ENCODE results near the gene CLTCL1.
"Not testable (repeated sequence)": the region's sequence is repeated elsewhere in the genome, so short reads cannot be mapped to it uniquely, and the experiment has no call there.

CLTCL1 gene

GRCh38 chr22:19321757-19322156 is 30.2 kb upstream of the CLTCL1 start:
- Histone ChIP-seq H3K9ac (ENCODE audit: low read length in 2 of 2) (no peak overlapping the region), H3K4me1 (ENCODE audit: control insufficient read depth, insufficient read depth, low read length) (no peaks in the 10 kb centered on the region), H3K27me3 (ENCODE audit: control insufficient read depth in 1 of 2, insufficient read depth in 2 of 2, low read length in 2 of 2) (no peaks in the 10 kb centered on the region), H3K9me3 (ENCODE audit: control insufficient read depth in 2 of 2, low read length in 2 of 2) (peaks cover 0 to 3% of the 10 kb centered on the region in 2 donors), H3K4me3 (ENCODE audit: low read length in 2 of 2) (no peak overlapping the region), H3K36me3 (ENCODE audit: control insufficient read depth in 2 of 2, insufficient read depth in 2 of 2, low read length in 2 of 2) (no peaks in the 10 kb centered on the region), H3K27ac (ENCODE audit: low read length) (no peak overlapping the region)

- H3K36me3 ChIP-seq (ENCODE audit: control insufficient read depth in 2 of 2, insufficient read depth in 2 of 2, low read length in 2 of 2); H3K9ac ChIP-seq (ENCODE audit: low read length in 2 of 2); H3K27me3 ChIP-seq (ENCODE audit: control insufficient read depth in 1 of 2, insufficient read depth in 2 of 2, low read length in 2 of 2); H3K27ac ChIP-seq (ENCODE audit: low read length); H3K4me1 ChIP-seq (ENCODE audit: control insufficient read depth, insufficient read depth, low read length); H3K9me3 ChIP-seq (ENCODE audit: control insufficient read depth in 2 of 2, low read length in 2 of 2); H3K4me3 ChIP-seq (ENCODE audit: low read length in 2 of 2): not testable (repeated sequence)
These were observed 28.6 kb upstream of the CLTCL1 start for GRCh38 chr22:19320136-19320535.

GRCh38 chr22:19319281-19319680 is 27.8 kb upstream of the CLTCL1 start:
- peaks cover 0 to 3% of the 10 kb centered on the region in 2 donors for H3K9me3 ChIP-seq (ENCODE audit: control insufficient read depth in 2 of 2, low read length in 2 of 2)
- no peak overlapping the region for H3K27ac ChIP-seq (ENCODE audit: low read length)
- H3K9ac ChIP-seq (ENCODE audit: low read length in 2 of 2), result no peak overlapping the region
- no peaks in the 10 kb centered on the region for H3K4me1 ChIP-seq (ENCODE audit: control insufficient read depth, insufficient read depth, low read length)
- H3K27me3 ChIP-seq (ENCODE audit: control insufficient read depth in 1 of 2, insufficient read depth in 2 of 2, low read length in 2 of 2), result no peaks in the 10 kb centered on the region
- no peaks in the 10 kb centered on the region for H3K36me3 ChIP-seq (ENCODE audit: control insufficient read depth in 2 of 2, insufficient read depth in 2 of 2, low read length in 2 of 2)
- H3K4me3 ChIP-seq (ENCODE audit: low read length in 2 of 2), result no peak overlapping the region

- Histone ChIP-seq H3K4me1 (ENCODE audit: control insufficient read depth, insufficient read depth, low read length) (no peaks in the 10 kb centered on the region), H3K9me3 (ENCODE audit: control insufficient read depth in 2 of 2, low read length in 2 of 2) (peaks cover 0 to 3% of the 10 kb centered on the region in 2 donors), H3K9ac (ENCODE audit: low read length in 2 of 2) (no peak overlapping the region)
These were observed 26.3 kb upstream of the CLTCL1 start for GRCh38 chr22:19317865-19318264.

GRCh38 chr22:19307872-19308271 is 16.4 kb upstream of the CLTCL1 start:
- H3K27ac ChIP-seq (ENCODE audit: low read length), result no peak overlapping the region
- no peak overlapping the region for H3K9ac ChIP-seq (ENCODE audit: low read length in 2 of 2)
- no peak overlapping the region for H3K4me3 ChIP-seq (ENCODE audit: low read length in 2 of 2)
- no peaks in the 10 kb centered on the region for H3K27me3 ChIP-seq (ENCODE audit: control insufficient read depth in 1 of 2, insufficient read depth in 2 of 2, low read length in 2 of 2)
- H3K4me1 ChIP-seq (ENCODE audit: control insufficient read depth, insufficient read depth, low read length), result no peaks in the 10 kb centered on the region
- H3K9me3 ChIP-seq (ENCODE audit: control insufficient read depth in 2 of 2, low read length in 2 of 2), result no peaks in the 10 kb centered on the region
- no peaks in the 10 kb centered on the region for H3K36me3 ChIP-seq (ENCODE audit: control insufficient read depth in 2 of 2, insufficient read depth in 2 of 2, low read length in 2 of 2)

More at GRCh38 chr22:19317865-19318264, 26.3 kb upstream of the CLTCL1 start:
- no peaks in the 10 kb centered on the region for H3K27me3 ChIP-seq (ENCODE audit: control insufficient read depth in 1 of 2, insufficient read depth in 2 of 2, low read length in 2 of 2)
- H3K27ac ChIP-seq (ENCODE audit: low read length), result no peak overlapping the region
- H3K4me3 ChIP-seq (ENCODE audit: low read length in 2 of 2), result no peak overlapping the region
- no peaks in the 10 kb centered on the region for H3K36me3 ChIP-seq (ENCODE audit: control insufficient read depth in 2 of 2, insufficient read depth in 2 of 2, low read length in 2 of 2)

GRCh38 chr22:19306535-19306934 is 15.0 kb upstream of the CLTCL1 start:
- not testable (repeated sequence) for H3K9ac ChIP-seq (ENCODE audit: low read length in 2 of 2); H3K27ac ChIP-seq (ENCODE audit: low read length); H3K27me3 ChIP-seq (ENCODE audit: control insufficient read depth in 1 of 2, insufficient read depth in 2 of 2, low read length in 2 of 2); H3K9me3 ChIP-seq (ENCODE audit: control insufficient read depth in 2 of 2, low read length in 2 of 2); H3K4me1 ChIP-seq (ENCODE audit: control insufficient read depth, insufficient read depth, low read length); H3K4me3 ChIP-seq (ENCODE audit: low read length in 2 of 2); H3K36me3 ChIP-seq (ENCODE audit: control insufficient read depth in 2 of 2, insufficient read depth in 2 of 2, low read length in 2 of 2)

- H3K4me3 ChIP-seq (ENCODE audit: low read length in 2 of 2), result no peak overlapping the region
- no peak overlapping the region for H3K9ac ChIP-seq (ENCODE audit: low read length in 2 of 2)
- H3K4me1 ChIP-seq (ENCODE audit: control insufficient read depth, insufficient read depth, low read length), result no peaks in the 10 kb centered on the region
- no peaks in the 10 kb centered on the region for H3K27me3 ChIP-seq (ENCODE audit: control insufficient read depth in 1 of 2, insufficient read depth in 2 of 2, low read length in 2 of 2)
- H3K36me3 ChIP-seq (ENCODE audit: control insufficient read depth in 2 of 2, insufficient read depth in 2 of 2, low read length in 2 of 2), result no peaks in the 10 kb centered on the region
- no peaks in the 10 kb centered on the region for H3K9me3 ChIP-seq (ENCODE audit: control insufficient read depth in 2 of 2, low read length in 2 of 2)
- no peak overlapping the region for H3K27ac ChIP-seq (ENCODE audit: low read length)
These were observed 13.0 kb upstream of the CLTCL1 start for GRCh38 chr22:19304547-19304946.

GRCh38 chr22:19303785-19304184 is 12.3 kb upstream of the CLTCL1 start:
- Histone ChIP-seq H3K36me3 (ENCODE audit: control insufficient read depth in 2 of 2, insufficient read depth in 2 of 2, low read length in 2 of 2) (no peaks in the 10 kb centered on the region), H3K4me3 (ENCODE audit: low read length in 2 of 2) (no peak overlapping the region), H3K4me1 (ENCODE audit: control insufficient read depth, insufficient read depth, low read length) (no peaks in the 10 kb centered on the region), H3K27me3 (ENCODE audit: control insufficient read depth in 1 of 2, insufficient read depth in 2 of 2, low read length in 2 of 2) (no peaks in the 10 kb centered on the region), H3K9me3 (ENCODE audit: control insufficient read depth in 2 of 2, low read length in 2 of 2) (no peaks in the 10 kb centered on the region), H3K27ac (ENCODE audit: low read length) (no peak overlapping the region), H3K9ac (ENCODE audit: low read length in 2 of 2) (no peak overlapping the region)

GRCh38 chr22:19295733-19296132 is 4.2 kb upstream of the CLTCL1 start:
- no peak overlapping the region for H3K4me3 ChIP-seq (ENCODE audit: low read length in 2 of 2)
- no peak overlapping the region for H3K27ac ChIP-seq (ENCODE audit: low read length)
- H3K36me3 ChIP-seq (ENCODE audit: control insufficient read depth in 2 of 2, insufficient read depth in 2 of 2, low read length in 2 of 2), result no peaks in the 10 kb centered on the region
- H3K9ac ChIP-seq (ENCODE audit: low read length in 2 of 2), result no peak overlapping the region
- H3K4me1 ChIP-seq (ENCODE audit: control insufficient read depth, insufficient read depth, low read length), result peaks cover 14% of the 10 kb centered on the region
- H3K27me3 ChIP-seq (ENCODE audit: control insufficient read depth in 1 of 2, insufficient read depth in 2 of 2, low read length in 2 of 2), result no peaks in the 10 kb centered on the region
- H3K9me3 ChIP-seq (ENCODE audit: control insufficient read depth in 2 of 2, low read length in 2 of 2), result no peaks in the 10 kb centered on the region

- H3K27me3 ChIP-seq (ENCODE audit: control insufficient read depth in 1 of 2, insufficient read depth in 2 of 2, low read length in 2 of 2), result no peaks in the 10 kb centered on the region
- H3K4me1 ChIP-seq (ENCODE audit: control insufficient read depth, insufficient read depth, low read length), result peaks cover 17% of the 10 kb centered on the region
- H3K27ac ChIP-seq (ENCODE audit: low read length), result no peak overlapping the region
- no peaks in the 10 kb centered on the region for H3K36me3 ChIP-seq (ENCODE audit: control insufficient read depth in 2 of 2, insufficient read depth in 2 of 2, low read length in 2 of 2)
- H3K4me3 ChIP-seq (ENCODE audit: low read length in 2 of 2), result peak overlapping the region; percentile 90 to 99
- no peaks in the 10 kb centered on the region for H3K9me3 ChIP-seq (ENCODE audit: control insufficient read depth in 2 of 2, low read length in 2 of 2)
- H3K9ac ChIP-seq (ENCODE audit: low read length in 2 of 2), result peak overlapping the region; percentile 87
These were observed 1.1 kb upstream of the CLTCL1 start for GRCh38 chr22:19292458-19293230.

- no peak overlapping the region for H3K27ac ChIP-seq (ENCODE audit: low read length)
These were observed 320 bp downstream of the CLTCL1 start for GRCh38 chr22:19291218-19291579.

More at GRCh38 chr22:19291218-19291579, 320 bp downstream of the CLTCL1 start:
- Histone ChIP-seq H3K9ac (ENCODE audit: low read length in 2 of 2) (peak overlapping the region; percentile 26 to 71), H3K9me3 (ENCODE audit: control insufficient read depth in 2 of 2, low read length in 2 of 2) (no peaks in the 10 kb centered on the region), H3K27me3 (ENCODE audit: control insufficient read depth in 1 of 2, insufficient read depth in 2 of 2, low read length in 2 of 2) (no peaks in the 10 kb centered on the region), H3K4me1 (ENCODE audit: control insufficient read depth, insufficient read depth, low read length) (peaks cover 20% of the 10 kb centered on the region), H3K4me3 (ENCODE audit: low read length in 2 of 2) (peak overlapping the region; percentile 69 to 81), H3K36me3 (ENCODE audit: control insufficient read depth in 2 of 2, insufficient read depth in 2 of 2, low read length in 2 of 2) (no peaks in the 10 kb centered on the region)
